GM18951 (cell line): ENCODE data around the gene RNPS1.
"Not testable (repeated sequence)": the region's sequence is repeated elsewhere in the genome, so short reads cannot be mapped to it uniquely, and the experiment has no call there.

Experiments
- POLR2A ChIP-seq: IDR thresholded peaks from 4 replicates; pipeline ENCODE4 v1.6.1; 2011; ENCODE audit warnings: mild to moderate bottlenecking; ENCODE audit not compliant: insufficient read length, insufficient read depth; ENCODE audit errors: extremely low read depth
- in situ Hi-C: fragments of 300-500 bp; cut with MboI; formaldehyde crosslinking; loops from one replicate; pipeline ENCODE4 v1.12.0; 2022; ENCODE audit warnings: low sequenced_read_pairs, mixed read lengths, inconsistent platforms; ENCODE audit not compliant: unreplicated experiment

Gene RNPS1

DNA sequence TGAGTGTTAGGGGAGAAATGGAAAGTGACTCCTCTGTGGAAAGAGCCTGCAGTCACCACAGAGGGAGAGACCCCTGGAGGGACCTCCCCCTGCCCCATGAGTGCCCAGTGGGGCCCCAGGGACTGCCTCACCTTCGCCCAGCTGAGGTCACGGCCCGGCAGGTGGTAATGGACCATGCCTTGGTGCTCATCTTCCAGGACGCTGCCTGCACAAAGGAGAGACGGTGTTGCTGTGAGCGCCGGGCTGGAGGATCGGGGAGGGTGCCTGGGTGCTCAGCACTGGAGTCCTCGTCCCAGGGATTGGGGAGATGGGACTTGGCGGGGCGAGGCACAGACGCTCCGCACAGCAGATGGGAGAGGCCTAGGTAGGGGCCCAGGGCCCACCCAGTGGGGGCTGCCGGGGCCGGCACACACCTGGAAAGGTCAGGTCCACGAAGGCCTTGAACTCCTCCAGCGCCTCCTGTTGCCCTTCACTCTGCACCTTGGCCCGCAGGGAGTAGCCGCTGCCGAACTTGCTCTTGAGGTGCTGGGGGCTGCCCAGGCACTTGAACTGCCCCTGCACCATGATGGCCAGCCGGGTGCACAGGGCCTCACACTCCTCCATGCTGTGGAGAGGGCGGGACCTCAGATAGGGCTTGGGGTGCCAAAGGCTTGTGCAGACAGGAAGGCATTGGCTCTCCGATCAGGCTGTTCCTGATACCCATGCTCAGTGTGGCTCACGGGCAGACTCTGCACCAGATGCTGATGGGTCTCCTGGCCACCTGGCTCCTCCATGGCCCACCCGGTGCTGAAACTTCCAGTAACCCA, 9.7 kb upstream of the RNPS1 start:
- TF ChIP-seq POLR2A: no peak
- in situ Hi-C loops: no loop called here

DNA sequence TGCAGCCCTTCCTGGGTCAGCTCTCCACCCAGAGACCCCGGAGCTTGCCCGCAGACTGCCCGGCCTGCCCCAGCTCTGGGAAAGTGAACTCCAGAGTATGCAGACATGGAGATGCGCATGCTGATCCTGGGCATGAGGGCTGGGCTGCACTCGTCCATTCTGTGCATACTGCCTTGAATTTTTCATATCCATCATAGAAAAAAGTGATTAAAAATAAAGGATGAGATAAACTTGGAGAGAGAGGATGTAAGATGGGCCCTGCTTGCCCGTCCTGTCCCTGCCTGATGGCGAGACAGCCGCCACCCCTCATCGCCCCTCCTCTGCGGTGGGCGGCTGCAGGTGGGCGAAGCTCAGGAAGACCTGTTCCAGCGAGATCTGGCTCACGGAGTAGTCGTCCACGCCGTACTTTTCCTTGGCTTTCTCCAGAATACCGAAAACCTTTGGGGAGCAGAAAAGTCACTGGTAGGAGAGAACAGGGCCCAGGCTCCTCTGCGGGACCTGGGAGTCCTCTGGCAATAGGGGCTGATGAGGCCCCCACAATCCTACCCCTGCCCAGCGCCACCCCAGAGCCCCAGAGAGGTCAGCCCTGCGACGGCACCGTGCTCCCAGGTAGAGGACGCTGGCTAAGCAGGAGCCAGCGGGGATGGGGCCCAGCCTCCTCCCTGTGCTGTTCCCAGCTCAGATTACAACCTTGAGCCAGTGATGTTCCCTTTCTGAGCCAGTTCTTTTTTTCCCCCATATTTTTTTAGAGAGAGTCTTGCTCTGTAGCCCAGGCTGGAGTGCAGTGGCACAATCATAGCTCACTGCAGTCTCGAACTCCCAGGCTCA, 8.7 kb upstream of the RNPS1 start:
- no peak for TF ChIP-seq POLR2A
- in situ Hi-C loops: no loop called here

DNA sequence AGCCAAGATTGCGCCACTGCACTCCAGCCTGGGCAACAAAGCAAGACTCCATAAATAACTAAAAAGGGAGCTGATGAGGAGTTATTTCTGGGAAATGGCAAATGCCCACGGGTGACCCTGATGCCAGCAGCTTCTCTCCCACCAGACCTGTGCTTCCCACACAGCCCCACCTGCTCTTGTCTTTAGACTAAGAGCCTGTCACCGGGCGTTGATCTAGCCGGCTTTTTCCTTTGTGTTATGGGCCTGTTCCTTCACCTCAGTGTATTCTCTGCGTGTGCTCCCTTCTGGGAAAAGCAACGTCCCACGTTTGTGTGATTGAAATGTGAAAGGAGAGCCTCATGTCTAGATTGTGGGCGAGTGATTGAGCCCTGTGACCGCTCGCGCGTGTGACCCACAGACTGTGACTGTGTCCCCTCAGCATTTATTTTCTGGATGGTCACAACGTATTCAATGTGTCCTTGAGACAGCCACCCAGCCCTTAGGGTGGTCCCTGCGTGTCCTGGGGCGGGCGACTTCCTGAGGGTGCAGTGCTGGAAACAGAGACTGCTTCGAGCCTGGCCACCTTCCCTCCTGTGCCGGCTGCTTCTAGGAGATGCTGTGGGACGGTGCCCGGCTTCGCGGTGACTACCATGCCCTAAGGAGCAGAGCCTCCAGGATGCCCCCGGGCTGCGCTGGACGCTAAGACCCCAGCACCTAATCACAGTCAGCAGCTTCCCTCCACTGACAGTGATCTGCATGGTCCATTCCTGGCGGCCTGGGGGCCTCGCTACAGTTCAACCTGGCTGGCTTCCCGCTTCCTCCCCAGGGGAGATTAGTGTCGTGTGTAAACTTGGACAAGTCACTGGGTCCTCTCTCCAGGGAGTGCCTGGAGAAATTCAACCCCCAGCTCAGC, 7.8 kb upstream of the RNPS1 start:
- TF ChIP-seq POLR2A: no peak
- in situ Hi-C loops: no loop called here

DNA sequence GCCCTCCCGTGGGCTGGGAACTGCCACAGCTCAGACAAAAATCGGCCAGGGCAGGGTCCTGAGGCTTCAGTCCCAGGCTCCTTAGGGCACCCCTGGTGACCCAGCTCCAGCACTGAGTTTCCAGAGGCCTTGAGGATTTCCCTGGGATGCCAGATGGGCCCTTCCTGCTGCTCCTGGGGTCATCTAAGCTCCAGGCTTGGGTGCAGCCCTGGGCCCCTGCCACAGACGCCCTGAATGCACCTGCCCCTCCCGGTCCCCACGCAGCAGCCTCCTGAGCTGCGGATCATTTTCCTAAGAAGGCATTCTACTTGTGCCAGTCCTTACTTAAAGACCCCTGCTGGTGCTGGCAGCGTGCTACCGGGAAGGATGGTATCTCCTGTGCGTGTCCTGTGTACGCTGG, 6.0 kb upstream of the RNPS1 start:
- no peak for TF ChIP-seq POLR2A
- in situ Hi-C loops: no loop called here

GRCh38 chr16:2273484-2273883, 5.6 kb upstream of the RNPS1 start:
- in situ Hi-C loops: no loop called here

DNA sequence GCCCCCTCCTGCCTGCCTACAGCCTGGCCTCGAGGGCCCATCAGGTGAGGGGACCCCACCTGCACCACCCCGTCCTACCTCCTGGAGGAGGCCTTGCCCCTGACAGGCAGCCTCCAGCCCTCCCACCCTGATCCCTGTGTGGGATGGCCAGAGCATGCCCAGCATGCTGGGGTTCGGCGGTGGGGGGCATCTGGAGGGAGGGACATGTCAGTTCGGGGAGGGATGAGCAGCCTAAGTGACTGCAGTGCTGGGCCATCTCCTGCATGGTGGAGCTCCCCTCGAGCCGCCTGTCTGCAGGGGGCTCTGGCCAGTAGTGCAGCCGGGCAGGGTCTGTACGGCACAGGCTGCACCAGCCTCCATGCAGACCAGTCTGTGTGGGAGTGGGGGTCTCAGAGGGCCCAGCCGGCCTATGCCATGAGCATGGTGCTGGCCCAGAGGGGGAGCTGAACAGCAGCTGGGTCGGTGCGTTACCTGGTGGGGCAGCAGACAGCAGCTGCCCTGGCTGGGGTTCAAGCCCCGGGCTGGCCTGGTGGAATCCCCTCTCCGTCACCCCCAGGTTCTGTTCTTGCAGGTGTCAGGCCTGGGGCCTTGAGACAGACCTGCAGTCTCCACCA, 4.0 kb upstream of the RNPS1 start:
- no peak for TF ChIP-seq POLR2A
- in situ Hi-C loops: no loop called here

More at GRCh38 chr16:2273484-2273883, 5.6 kb upstream of the RNPS1 start:
- TF ChIP-seq POLR2A: no peak

- in situ Hi-C loops: no loop called here
- TF ChIP-seq POLR2A: no peak
These were observed 2.9 kb upstream of the RNPS1 start for GRCh38 chr16:2270588-2271470.

DNA sequence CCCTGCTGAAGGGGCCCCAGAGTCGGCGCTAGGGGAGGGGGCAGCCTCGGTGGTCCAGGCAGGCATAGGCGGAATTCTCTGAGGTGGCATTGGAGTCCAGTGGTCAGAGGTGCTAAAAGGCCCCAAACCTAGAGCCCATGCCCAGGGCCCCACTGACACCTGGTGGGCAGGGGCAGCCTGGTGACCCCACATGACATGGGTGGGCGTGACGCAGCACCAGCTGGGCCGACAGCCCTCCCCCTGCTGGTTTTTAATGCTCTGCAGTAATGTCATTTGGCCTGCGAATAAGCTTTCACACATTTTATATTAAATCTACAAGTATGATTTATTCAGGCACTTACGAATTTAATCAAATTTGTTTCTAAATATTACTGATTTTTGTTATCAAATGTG, 2.1 kb upstream of the RNPS1 start:
- in situ Hi-C loops: no loop called here
- TF ChIP-seq POLR2A: no peak

DNA sequence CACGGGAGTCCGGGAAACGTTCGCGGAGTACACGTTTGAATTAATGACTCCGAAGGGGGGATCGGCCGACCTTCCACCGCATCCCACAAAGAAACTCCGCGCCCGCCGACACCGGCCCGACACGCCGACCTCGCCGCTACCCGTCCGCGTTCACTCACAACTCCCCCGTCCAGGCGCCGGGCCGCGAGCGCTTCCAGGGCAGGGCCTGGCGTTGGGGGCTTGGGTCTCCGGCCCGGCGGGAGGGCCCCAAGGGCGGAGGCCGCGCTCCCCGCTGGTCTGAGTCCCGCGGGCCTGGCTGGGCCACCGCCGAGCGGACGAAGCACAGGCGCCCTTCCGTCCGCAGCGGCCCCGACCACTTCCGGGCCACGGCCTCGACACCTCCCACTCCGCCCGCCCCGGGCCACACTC, 417 bp downstream of the RNPS1 start:
- in situ Hi-C loops: not testable (repeated sequence)

- in situ Hi-C loops: not testable (repeated sequence)
These were observed 1.0 kb downstream of the RNPS1 start for GRCh38 chr16:2266887-2267286.

GRCh38 chr16:2263026-2263425, 4.9 kb downstream of the RNPS1 start:
- in situ Hi-C loops: not testable (repeated sequence)

- in situ Hi-C loops: no loop called here
- TF ChIP-seq POLR2A: no peak
These were observed 7.7 kb downstream of the RNPS1 start for GRCh38 chr16:2260250-2260649.

- in situ Hi-C loops: not testable (repeated sequence)
These were observed 9.4 kb downstream of the RNPS1 start for GRCh38 chr16:2258530-2258929.
